PC-3 (cell line): ENCODE results near the gene TEKTIP1. TPM values are rescaled to one million over a fixed set of nuclear protein-coding genes. Genes with fewer than 3 reads are reported as not detected.

Experiments used
- total RNA-seq: library from RNA; depleted of rRNA; stranded (reverse); fragments of >200 nt; gene quantifications from 2 replicates; pipeline ENCODE4 v1.2.3, GENCODE V29; 2014; rRNA removed

The TEKTIP1 gene
- total RNA-seq, 1 experiment from 2014 or later = not detected

Other genes starting within 250 kb of the TEKTIP1 start
- gene NFIC, start 172.6 kb upstream of the TEKTIP1 start, total RNA-seq = 31.7 and 49.6 TPM in 2 replicates
- 0.36 and 0.69 TPM in 2 replicates for gene SMIM24, start 58.6 kb upstream of the TEKTIP1 start, total RNA-seq
- gene SMIM44, start 55.7 kb upstream of the TEKTIP1 start, total RNA-seq = not detected in 2 replicates
- gene DOHH, start 38.5 kb upstream of the TEKTIP1 start, total RNA-seq = 51.4 and 58.3 TPM in 2 replicates
- 53.6 and 77.9 TPM in 2 replicates for gene FZR1, start 32.9 kb upstream of the TEKTIP1 start, total RNA-seq
- gene MFSD12, start 18.4 kb downstream of the TEKTIP1 start, total RNA-seq = 121 and 165 TPM in 2 replicates
- 146 and 210 TPM in 2 replicates for gene HMG20B, start 33.8 kb downstream of the TEKTIP1 start, total RNA-seq
- 0.18 TPM in 1 of 2 replicates, not detected in the other for gene GIPC3, start 46.3 kb downstream of the TEKTIP1 start, total RNA-seq
- 0.77 and 1.0 TPM in 2 replicates for gene TBXA2R, start 67.7 kb downstream of the TEKTIP1 start, total RNA-seq
- gene CACTIN, start 87.6 kb downstream of the TEKTIP1 start, total RNA-seq = 47.8 and 51.3 TPM in 2 replicates
- gene PIP5K1C, start 161.3 kb downstream of the TEKTIP1 start, total RNA-seq = 16.1 and 21.2 TPM in 2 replicates
- gene TJP3, start 169.2 kb downstream of the TEKTIP1 start, total RNA-seq = 11.7 and 14.3 TPM in 2 replicates
- gene APBA3, start 222.5 kb downstream of the TEKTIP1 start, total RNA-seq = 21.4 and 23.9 TPM in 2 replicates
- 73.9 and 80.8 TPM in 2 replicates for gene MRPL54, start 223.5 kb downstream of the TEKTIP1 start, total RNA-seq
- gene RAX2, start 233.1 kb downstream of the TEKTIP1 start, total RNA-seq = not detected in 2 replicates
- gene MATK, start 247.2 kb downstream of the TEKTIP1 start, total RNA-seq = not detected in 2 replicates